ENCODE measurements around the gene RND1.

DNA sequence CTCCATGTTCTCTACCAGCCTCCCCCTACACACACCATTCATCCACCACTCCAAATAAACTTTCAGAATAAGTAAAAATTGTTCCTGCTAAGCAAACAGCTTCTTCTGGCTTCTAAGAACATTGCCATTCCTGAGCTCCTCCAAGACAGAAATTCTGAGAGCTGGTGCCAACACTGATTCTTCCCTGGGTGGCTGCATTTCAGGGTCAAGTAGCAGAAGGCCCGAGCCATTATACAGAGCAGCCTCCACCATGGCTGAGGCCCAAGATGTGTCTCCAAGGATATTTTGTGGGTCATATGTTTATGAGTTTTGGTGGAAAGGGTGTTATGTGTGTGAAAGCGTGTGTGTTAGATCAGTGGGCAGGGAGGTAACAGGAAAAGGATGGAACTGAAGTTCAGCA lies 3.5 kb upstream of the RND1 start:
- TF ChIP-seq, protein P1, sequence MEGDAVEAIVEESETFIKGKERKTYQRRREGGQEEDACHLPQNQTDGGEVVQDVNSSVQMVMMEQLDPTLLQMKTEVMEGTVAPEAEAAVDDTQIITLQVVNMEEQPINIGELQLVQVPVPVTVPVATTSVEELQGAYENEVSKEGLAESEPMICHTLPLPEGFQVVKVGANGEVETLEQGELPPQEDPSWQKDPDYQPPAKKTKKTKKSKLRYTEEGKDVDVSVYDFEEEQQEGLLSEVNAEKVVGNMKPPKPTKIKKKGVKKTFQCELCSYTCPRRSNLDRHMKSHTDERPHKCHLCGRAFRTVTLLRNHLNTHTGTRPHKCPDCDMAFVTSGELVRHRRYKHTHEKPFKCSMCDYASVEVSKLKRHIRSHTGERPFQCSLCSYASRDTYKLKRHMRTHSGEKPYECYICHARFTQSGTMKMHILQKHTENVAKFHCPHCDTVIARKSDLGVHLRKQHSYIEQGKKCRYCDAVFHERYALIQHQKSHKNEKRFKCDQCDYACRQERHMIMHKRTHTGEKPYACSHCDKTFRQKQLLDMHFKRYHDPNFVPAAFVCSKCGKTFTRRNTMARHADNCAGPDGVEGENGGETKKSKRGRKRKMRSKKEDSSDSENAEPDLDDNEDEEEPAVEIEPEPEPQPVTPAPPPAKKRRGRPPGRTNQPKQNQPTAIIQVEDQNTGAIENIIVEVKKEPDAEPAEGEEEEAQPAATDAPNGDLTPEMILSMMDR (IDR thresholded peaks at IDR 0.05) = no peak
- TF ChIP-seq POLR2A (IDR thresholded peaks at IDR 0.05) (no peak), EP300 (IDR thresholded peaks at IDR 0.05) (no peak)

All from tibial nerve (tissue), 4 donors.